Activated T-helper 2 cell treated with anti-CD3 and anti-CD28 coated beads, Interferon-gamma antibody, Interleukin-2, Interleukin-4, amounts not matched to agents 10 μg/mL and 5 μg/mL and 100 μg/mL, durations not matched to agents 14 hours and 24 hours and 36 hours (primary cell): Measurements from ENCODE around the gene UPK2. TPM values are rescaled to one million over a fixed set of nuclear protein-coding genes. Genes with fewer than 3 reads are reported as not detected.

Source experiments
- DNase-seq: peaks from one replicate; pipeline ENCODE4 v3.0.0; 2021; ENCODE audit warnings: low spot score
- H3K27ac Mint-ChIP-seq: one replicate; pipeline ENCODE4 v1.8.0; 2021; ENCODE audit warnings: mixed read lengths
- H3K27me3 Mint-ChIP-seq: one replicate; pipeline ENCODE4 v1.8.0; 2021; ENCODE audit warnings: low read depth, mixed read lengths
- H3K36me3 Mint-ChIP-seq: one replicate; pipeline ENCODE4 v1.8.0; 2021; ENCODE audit warnings: low read depth, mixed read lengths
- H3K4me1 Mint-ChIP-seq: one replicate; pipeline ENCODE4 v1.8.0; 2021; ENCODE audit warnings: low read depth, mixed read lengths
- H3K4me3 Mint-ChIP-seq: one replicate; pipeline ENCODE4 v1.8.0; 2021; ENCODE audit warnings: low read depth, mild to moderate bottlenecking, moderate library complexity, mixed read lengths
- H3K9me3 Mint-ChIP-seq: one replicate; pipeline ENCODE4 v1.8.0; 2021; ENCODE audit warnings: mixed read lengths
- intact Hi-C: fragments of 100-400 bp; cut with micrococcal nuclease; formaldehyde crosslinking; loops from one replicate; pipeline ENCODE4 v1.15.1; 2023
- total RNA-seq: library from RNA; stranded (reverse); gene quantifications from 2 replicates; pipeline ENCODE4 v1.2.3, GENCODE V29; 2022

The UPK2 gene
- total RNA-seq, result 0.21 TPM in 1 of 2 replicates, not detected in the other

DNA sequence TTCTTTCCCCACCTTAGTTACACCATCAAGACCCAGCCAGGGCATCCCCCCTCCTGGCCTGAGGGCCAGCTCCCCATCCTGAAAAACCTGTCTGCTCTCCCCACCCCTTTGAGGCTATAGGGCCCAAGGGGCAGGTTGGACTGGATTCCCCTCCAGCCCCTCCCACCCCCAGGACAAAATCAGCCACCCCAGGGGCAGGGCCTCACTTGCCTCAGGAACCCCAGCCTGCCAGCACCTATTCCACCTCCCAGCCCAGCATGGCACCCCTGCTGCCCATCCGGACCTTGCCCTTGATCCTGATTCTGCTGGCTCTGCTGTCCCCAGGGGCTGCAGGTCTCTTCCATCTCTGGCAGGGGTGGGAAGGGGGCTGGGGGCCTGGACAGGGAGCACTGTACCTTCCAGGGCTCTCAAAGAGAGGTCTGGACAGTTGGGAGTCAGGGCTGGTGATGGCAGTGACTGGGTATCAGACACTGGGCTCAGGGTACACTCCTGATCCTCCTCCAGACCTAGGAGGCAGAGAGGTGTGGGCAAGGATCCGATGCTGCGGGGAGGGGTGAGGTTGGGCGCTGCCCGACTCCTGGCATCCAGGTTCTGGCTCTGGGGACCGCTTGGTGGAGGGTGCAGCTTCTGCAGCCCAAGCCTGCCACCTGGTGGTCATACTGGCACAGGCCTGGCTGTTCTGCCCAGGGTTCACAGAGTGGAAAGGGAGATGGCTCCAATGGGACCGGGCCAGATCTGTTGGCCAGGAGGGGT is at the start of gene UPK2:
Gene UPK2, plus strand, starts transcription at position 205 of the 753 bp plus-strand sequence. Its CDS starts 53 bp downstream, at position 258.
- Mint-ChIP-seq H3K9me3 (no peaks in the 10 kb centered on the region), H3K4me3 (no peak within 1 kb of the TSS), H3K36me3 (no peaks in the 10 kb centered on the region), H3K27ac (no peak within 1 kb of the TSS), H3K4me1 (no peaks in the 10 kb centered on the region), H3K27me3 (peaks cover 18% of the 10 kb centered on the region)
- intact Hi-C loops, result loop anchor here (1.0 kb wide), 3 partner anchors 27 to 266 kb away; no protein-coding TSS in a partner anchor
- DNase-seq, result peak; percentile 76

DNA sequence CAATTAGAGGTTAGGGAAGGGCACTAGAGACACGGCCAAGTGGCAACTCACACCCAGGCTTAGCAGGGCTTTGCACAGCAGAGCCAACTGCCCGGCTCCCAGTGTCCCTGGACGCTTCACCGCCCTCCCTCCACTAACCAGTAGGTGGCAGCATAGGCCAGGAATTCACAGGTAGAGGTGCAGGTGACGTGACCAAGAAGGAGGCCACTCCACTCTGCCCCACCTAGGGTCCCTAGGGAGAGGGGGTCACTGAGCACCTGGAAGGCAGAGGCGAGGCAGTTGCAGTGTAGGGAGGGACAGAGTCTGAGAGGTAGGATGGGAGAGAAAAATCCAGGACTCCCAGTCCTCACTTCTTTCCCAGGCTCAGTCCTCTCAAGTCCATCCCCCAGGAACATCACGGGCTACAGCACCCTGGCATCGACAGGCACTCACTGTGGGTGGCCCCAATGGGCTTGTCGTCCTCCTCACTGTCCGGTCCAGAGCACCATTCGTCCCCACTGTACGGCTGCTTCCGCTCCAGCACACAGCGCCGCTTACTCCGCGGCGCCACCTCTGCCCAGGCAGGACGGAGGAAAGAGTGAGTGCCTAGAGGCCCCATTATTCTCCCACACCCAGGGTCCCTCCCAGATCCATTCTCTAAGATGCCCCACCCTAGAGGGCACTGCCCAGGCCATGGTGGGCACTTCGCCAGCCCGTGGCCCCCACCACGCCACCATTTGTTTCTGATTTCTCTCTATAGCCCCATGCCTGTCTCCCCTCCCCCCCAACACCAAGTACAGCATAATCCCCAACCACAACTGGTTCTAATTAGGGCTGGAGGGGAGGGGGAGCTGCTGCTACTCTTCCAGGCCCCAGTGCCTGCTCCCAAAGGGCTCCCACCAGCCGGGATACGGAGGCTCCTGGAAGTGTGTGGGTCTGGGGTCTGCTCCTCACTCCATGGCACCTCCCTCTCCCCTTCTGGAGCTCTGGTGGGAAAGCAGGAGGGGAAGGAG is 48.8 kb upstream of the UPK2 start:
- H3K27ac Mint-ChIP-seq, result no peak overlapping the region
- no peaks in the 10 kb centered on the region for H3K9me3 Mint-ChIP-seq
- intact Hi-C loops, result loop anchor here (1.0 to 5.0 kb wide), 3 partner anchors 23 to 49 kb away; partner anchors contain the start of gene UPK2
- no peaks in the 10 kb centered on the region for H3K27me3 Mint-ChIP-seq
- H3K36me3 Mint-ChIP-seq, result peaks cover 20% of the 10 kb centered on the region
- DNase-seq, result peak; percentile 80
- peaks cover 26% of the 10 kb centered on the region for H3K4me1 Mint-ChIP-seq
- H3K4me3 Mint-ChIP-seq, result no peak overlapping the region

DNA sequence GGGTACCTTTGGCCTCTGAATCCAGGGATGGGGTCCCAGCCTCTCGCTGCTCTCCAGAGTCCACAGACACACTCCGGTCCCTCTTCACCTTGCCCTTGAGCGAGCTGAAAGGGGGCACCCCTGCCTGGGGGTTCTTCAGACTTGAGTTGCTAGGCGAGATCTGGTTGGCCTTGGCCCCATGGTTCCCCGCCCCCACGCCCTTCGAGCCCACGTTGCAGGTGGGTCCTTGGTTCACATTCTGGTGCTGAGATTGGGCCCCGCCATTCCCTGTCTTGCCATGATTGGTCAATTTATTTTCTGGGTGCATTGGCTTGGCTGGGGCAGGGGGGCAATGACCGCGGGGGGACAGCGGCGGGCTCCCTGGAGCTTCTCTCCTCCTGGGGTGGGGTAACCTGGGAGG is 47.8 kb upstream of the UPK2 start:
- DNase-seq, result no peak
- Mint-ChIP-seq H3K36me3 (peaks cover 20% of the 10 kb centered on the region), H3K27me3 (no peaks in the 10 kb centered on the region), H3K4me1 (peaks cover 35% of the 10 kb centered on the region), H3K4me3 (no peak overlapping the region), H3K27ac (no peak overlapping the region), H3K9me3 (no peaks in the 10 kb centered on the region)
- intact Hi-C loops, result loop anchor here (5.0 kb wide), 1 partner anchor 34 kb away; no protein-coding TSS in a partner anchor

DNA sequence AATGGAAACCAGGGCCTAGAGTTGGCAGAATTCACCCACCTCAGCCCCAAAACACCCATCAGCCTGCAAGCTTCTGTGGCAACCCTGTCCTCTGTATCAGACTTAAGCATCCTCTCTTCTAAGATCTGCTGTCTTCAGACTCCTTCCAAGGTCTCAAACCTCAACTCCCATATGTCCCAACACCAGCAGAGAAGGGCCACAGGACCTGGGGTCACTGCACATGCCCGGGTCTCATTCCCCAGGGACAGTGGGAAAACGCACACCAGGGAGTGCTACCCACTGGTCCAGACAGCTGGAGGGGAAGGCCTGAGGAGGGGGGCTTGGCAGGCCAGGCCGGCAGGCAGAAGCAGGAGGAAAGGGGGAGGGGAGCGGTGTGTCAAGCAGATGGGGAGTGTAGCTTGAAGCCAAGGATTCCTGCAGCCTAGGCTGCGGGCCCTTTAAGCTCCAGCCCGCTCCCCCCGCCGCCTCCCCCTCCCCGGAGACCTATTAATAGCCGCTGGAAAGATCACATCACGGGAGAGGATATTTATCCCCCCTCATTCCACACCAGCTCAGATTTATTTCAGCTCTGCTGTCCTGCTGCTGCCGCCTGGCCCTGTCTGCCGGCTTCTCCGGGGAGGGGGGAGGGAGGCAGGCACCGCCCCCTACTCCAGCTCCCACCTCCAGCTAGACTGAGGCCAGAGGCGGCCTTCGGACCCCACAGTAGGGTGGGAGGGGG is 47.0 kb upstream of the UPK2 start:
- no peak overlapping the region for H3K27ac Mint-ChIP-seq
- no peak for DNase-seq
- H3K4me1 Mint-ChIP-seq, result peaks cover 39% of the 10 kb centered on the region
- intact Hi-C loops, result loop anchor here (5.0 kb wide), 1 partner anchor 33 kb away; no protein-coding TSS in a partner anchor
- H3K27me3 Mint-ChIP-seq, result no peaks in the 10 kb centered on the region
- H3K36me3 Mint-ChIP-seq, result peaks cover 16% of the 10 kb centered on the region
- no peaks in the 10 kb centered on the region for H3K9me3 Mint-ChIP-seq
- H3K4me3 Mint-ChIP-seq, result no peak overlapping the region

DNA sequence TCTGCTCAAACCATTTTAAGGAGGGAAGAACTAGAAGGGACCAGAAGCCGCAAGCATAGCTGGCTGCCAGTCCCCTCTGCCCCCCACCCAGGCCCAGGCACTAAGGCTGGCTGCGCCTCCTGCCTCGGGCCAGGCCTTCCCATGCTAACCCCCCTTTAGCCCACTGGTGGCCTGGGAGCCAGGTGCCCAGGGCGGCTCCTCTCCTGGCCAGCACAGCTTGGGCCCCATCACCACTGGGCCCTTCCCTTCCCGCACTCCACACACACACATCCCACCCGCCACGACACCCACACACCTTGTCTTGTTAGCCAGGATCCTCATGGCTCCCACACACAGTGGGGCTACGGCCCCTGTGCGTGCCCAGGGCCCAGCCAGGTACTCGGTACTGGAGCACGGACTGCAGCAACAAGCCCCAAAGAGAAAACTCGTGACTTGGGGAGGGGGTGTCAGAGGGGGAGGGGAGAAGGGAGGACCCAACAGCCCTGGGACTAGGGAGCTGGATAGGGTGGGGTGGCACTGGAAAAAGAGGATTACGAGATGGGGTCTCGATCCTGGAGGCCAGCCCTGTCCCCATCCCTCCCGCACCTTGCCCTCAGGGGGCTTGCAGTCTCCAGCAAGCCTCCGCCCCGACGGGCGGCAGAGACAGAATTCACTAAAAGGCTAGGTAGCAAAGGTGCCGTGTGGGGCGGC is 46.3 kb upstream of the UPK2 start:
- Mint-ChIP-seq H3K36me3 (peaks cover 19% of the 10 kb centered on the region), H3K27me3 (no peaks in the 10 kb centered on the region), H3K9me3 (no peaks in the 10 kb centered on the region), H3K4me1 (peaks cover 45% of the 10 kb centered on the region), H3K27ac (no peak overlapping the region), H3K4me3 (no peak overlapping the region)
- no peak for DNase-seq
- intact Hi-C loops, result loop anchor here (5.0 kb wide), 1 partner anchor 33 kb away; no protein-coding TSS in a partner anchor

GRCh38 chr11:118910309-118911112 is 45.6 kb upstream of the UPK2 start:
- intact Hi-C loops, result no loop called here
- Mint-ChIP-seq H3K4me3 (peak overlapping the region; percentile 68), H3K9me3 (no peaks in the 10 kb centered on the region), H3K27ac (peak overlapping the region; percentile 42), H3K36me3 (peaks cover 19% of the 10 kb centered on the region), H3K4me1 (peaks cover 53% of the 10 kb centered on the region), H3K27me3 (no peaks in the 10 kb centered on the region)
- DNase-seq, result no peak

DNA sequence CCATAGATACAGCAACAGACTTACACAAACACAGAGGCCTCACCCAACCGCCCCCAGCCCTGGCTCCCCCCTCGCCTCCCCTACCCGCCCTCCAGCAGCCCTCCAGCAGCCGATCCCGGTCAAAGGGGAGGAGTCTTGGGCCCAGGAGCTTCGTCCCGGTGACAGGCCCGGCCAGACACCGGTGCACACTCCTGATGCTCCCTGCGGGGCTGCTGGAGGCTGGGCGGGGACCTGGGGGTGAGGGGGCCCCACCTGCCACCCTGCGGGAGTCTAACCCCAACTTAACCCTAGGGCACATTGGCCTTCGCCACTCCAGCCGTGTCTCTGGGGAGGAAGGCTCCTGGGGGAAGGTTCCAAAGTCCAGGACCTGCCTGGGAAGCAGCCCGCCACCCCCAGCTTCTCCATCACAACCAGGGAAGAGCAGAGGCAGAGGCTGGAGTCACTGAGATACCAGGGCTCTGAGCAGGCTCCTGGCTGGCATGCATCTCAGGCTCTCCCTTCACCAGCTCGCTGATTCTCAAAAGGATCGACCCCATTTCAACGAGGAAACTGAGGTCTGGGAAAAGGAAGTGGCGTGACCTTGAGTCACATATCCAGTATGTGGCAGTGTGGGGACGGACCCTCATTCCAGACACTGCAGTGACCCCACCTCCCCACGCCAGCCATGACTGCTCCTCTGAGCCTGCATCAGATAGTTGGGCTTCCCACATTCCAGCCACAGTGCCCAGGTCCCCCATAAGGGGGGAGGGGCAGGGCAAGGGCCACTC is 44.8 kb upstream of the UPK2 start:
- DNase-seq, result no peak
- Mint-ChIP-seq H3K4me1 (peaks cover 60% of the 10 kb centered on the region), H3K36me3 (peaks cover 17% of the 10 kb centered on the region), H3K9me3 (no peaks in the 10 kb centered on the region), H3K27ac (peak overlapping the region; percentile 85), H3K4me3 (peak overlapping the region; percentile 68), H3K27me3 (no peaks in the 10 kb centered on the region)
- intact Hi-C loops, result no loop called here

DNA sequence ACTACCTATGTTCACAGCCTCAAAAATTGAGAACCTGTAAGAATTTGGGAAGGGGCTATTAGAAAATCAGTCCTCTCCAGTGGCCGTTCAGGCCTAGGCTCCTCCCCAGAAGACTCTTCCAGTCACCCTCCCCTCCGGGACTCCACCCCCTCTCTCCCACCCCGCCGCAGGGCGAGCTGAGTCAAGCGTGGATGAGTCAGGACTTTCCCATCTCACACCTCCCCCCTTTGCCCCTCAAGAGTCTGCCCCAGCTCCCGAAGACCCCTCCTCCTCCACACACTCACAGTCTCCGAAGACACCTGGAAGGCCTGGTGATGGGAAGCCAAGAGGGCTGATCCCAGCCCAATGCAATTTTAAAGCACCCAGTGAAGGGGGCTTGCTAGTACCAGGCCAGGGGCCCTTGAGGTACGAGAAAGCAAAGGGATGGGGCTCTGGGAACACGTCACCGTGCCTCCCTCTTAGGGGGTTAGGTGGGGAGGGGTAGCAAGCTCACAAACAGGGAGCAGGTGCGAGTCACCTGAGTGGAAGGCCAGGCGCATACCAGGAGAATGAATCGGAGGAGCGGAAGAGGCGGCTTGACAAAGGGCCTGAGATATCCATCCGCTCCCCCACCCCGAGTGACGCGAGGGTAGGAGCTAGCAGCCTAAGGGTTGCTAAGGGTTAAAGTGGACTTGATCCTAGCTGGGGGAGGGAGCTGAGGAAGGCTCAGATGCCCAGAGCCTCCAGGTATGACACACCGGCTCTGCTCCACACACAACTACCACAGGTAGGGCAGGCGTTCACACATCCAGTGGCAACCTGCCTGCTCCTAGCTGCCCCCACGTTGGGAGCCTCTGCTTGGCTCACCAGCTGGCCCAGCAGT is 44.0 kb upstream of the UPK2 start:
- peaks cover 12% of the 10 kb centered on the region for H3K36me3 Mint-ChIP-seq
- peak overlapping the region; percentile 88 for H3K27ac Mint-ChIP-seq
- no peaks in the 10 kb centered on the region for H3K9me3 Mint-ChIP-seq
- intact Hi-C loops, result no loop called here
- H3K27me3 Mint-ChIP-seq, result no peaks in the 10 kb centered on the region
- peak; percentile 39 for DNase-seq
- H3K4me1 Mint-ChIP-seq, result peaks cover 62% of the 10 kb centered on the region
- H3K4me3 Mint-ChIP-seq, result peak overlapping the region; percentile 24

DNA sequence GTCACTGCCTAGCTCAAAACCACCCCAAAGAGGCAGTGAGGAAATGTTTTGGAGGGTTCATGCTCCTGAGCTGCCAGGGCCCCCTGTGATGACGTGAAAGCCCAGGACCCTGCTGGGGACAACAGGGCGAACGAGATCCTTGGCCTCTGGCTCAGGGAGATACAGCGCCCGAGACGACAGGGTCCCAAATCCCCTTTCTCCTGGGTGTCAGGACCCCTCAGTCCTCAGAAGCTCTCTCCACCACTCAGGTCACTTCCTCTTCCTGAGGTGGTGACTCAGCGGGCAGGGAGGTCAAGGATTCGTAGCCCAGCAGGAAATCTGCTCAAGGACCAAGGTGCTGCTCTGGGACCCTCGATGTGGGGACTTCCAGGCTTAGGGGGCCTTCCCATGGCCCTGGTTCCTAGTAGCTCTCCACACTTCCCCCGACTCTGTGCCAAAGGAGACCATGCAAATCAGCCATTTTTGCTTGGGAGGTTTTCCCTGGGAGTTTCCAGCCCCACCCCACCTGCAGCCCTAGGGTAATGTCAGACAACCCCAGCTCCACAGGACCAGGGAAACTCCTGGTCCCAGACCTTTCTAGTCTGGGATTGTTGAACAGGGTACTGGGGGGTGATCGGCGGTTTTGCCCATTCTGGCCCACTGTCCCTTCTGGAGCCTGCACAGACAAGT is 43.2 kb upstream of the UPK2 start:
- H3K4me3 Mint-ChIP-seq, result peak overlapping the region; percentile 26
- peak overlapping the region; percentile 88 for H3K27ac Mint-ChIP-seq
- no peaks in the 10 kb centered on the region for H3K9me3 Mint-ChIP-seq
- no peak for DNase-seq
- peaks cover 12% of the 10 kb centered on the region for H3K36me3 Mint-ChIP-seq
- no peaks in the 10 kb centered on the region for H3K27me3 Mint-ChIP-seq
- intact Hi-C loops, result loop anchor here (1.0 kb wide), 1 partner anchor 15 kb away; no protein-coding TSS in a partner anchor
- H3K4me1 Mint-ChIP-seq, result peaks cover 65% of the 10 kb centered on the region
